Measurements from ENCODE around the gene SLC6A12.
A peak's percentile ranks its signal among the peaks of the same experiment; 100 is the strongest.

SLC6A12 gene

GRCh38 chr12:175250-175649 lies 38.7 kb downstream of the SLC6A12 start:
- no peak for TF ChIP-seq CTCF (conservative IDR thresholded peaks at IDR 0.05)
- H3K27ac ChIP-seq, result peak overlapping the region; percentile 15; the same call in 1 of the 2 replicates

GRCh38 chr12:174596-174995 lies 39.4 kb downstream of the SLC6A12 start:
- H3K27ac ChIP-seq, result no peak overlapping the region
- no peak for TF ChIP-seq CTCF (conservative IDR thresholded peaks at IDR 0.05)

GRCh38 chr12:174124-174523 lies 39.8 kb downstream of the SLC6A12 start:
- H3K27ac ChIP-seq, result no peak overlapping the region
- TF ChIP-seq CTCF (conservative IDR thresholded peaks at IDR 0.05), result no peak

- TF ChIP-seq CTCF (conservative IDR thresholded peaks at IDR 0.05), result no peak
Observed at GRCh38 chr12:172732-173161, 41.2 kb downstream of the SLC6A12 start.

GRCh38 chr12:171743-172676 lies 41.9 kb downstream of the SLC6A12 start:
- TF ChIP-seq CTCF (conservative IDR thresholded peaks at IDR 0.05), result no peak
- no peak overlapping the region for H3K27ac ChIP-seq

More at GRCh38 chr12:172732-173161, 41.2 kb downstream of the SLC6A12 start:
- no peak overlapping the region for H3K27ac ChIP-seq

- no peak for TF ChIP-seq CTCF (conservative IDR thresholded peaks at IDR 0.05)
Observed at GRCh38 chr12:171276-171675, 42.7 kb downstream of the SLC6A12 start.

GRCh38 chr12:170371-171225 lies 43.4 kb downstream of the SLC6A12 start:
- no peak overlapping the region for H3K27ac ChIP-seq
- TF ChIP-seq CTCF (conservative IDR thresholded peaks at IDR 0.05), result no peak

More at GRCh38 chr12:171276-171675, 42.7 kb downstream of the SLC6A12 start:
- no peak overlapping the region for H3K27ac ChIP-seq

Data from VCaP (cell line).